ENCODE data around the gene ZFC3H1.
A peak's percentile ranks its signal among the peaks of the same experiment; 100 is the strongest.

The ZFC3H1 gene, protein sequence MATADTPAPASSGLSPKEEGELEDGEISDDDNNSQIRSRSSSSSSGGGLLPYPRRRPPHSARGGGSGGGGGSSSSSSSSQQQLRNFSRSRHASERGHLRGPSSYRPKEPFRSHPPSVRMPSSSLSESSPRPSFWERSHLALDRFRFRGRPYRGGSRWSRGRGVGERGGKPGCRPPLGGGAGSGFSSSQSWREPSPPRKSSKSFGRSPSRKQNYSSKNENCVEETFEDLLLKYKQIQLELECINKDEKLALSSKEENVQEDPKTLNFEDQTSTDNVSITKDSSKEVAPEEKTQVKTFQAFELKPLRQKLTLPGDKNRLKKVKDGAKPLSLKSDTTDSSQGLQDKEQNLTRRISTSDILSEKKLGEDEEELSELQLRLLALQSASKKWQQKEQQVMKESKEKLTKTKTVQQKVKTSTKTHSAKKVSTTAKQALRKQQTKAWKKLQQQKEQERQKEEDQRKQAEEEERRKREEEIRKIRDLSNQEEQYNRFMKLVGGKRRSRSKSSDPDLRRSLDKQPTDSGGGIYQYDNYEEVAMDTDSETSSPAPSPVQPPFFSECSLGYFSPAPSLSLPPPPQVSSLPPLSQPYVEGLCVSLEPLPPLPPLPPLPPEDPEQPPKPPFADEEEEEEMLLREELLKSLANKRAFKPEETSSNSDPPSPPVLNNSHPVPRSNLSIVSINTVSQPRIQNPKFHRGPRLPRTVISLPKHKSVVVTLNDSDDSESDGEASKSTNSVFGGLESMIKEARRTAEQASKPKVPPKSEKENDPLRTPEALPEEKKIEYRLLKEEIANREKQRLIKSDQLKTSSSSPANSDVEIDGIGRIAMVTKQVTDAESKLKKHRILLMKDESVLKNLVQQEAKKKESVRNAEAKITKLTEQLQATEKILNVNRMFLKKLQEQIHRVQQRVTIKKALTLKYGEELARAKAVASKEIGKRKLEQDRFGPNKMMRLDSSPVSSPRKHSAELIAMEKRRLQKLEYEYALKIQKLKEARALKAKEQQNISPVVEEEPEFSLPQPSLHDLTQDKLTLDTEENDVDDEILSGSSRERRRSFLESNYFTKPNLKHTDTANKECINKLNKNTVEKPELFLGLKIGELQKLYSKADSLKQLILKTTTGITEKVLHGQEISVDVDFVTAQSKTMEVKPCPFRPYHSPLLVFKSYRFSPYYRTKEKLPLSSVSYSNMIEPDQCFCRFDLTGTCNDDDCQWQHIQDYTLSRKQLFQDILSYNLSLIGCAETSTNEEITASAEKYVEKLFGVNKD (N-terminal part only)

DNA sequence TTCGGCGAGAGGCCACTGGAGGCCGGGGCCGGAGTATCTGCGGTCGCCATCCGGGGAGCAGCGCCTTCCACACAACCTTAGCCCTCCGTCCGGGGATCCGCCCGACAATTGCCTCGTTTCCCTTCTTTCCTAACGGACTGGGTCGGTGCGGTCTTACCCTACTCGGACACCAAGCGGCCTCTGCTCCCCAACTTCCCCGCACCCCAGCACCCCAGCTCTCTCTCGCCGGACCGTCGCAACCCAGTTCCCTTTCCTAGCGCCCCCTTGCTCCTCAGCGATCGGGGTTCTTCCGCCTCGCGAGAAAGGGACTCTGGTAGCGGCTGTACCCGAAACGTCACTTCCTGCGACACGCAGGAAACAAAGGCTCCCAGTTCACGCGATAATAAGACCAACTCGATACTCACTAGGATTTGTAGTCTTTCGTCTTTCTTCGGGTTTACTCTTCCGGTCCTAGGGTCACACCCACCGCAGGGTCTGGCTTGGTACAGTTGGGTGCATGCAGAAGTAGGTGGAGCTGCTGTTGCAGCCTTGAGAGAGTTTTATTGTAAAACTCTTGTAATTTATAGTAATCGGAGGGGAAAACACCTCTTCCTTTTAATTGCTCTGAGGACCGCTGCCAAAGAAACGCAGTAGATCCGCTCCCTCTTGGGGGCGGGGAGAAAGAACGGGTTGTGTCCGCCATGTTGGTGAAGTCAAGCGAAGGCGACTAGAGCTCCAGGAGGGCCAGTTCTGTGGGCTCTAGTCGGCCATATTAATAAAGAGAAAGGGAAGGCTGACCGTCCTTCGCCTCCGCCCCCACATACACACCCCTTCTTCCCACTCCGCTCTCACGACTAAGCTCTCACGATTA lies at the start of gene ZFC3H1, which contains the start of gene THAP2:
TSS of gene ZFC3H1 (minus strand) at position 288 of the 850 bp plus-strand sequence. CDS start at position 50, 238 bp downstream.
TSS of gene THAP2 (plus strand) at position 741 of the 850 bp plus-strand sequence. CDS start 209 bp downstream, outside the sequence.
- peak; percentile 45 for TF ChIP-seq CTCF (IDR thresholded peaks at IDR 0.05; ENCODE audit: low read depth, low read length, missing control alignments)
- H3K4me3 ChIP-seq (ENCODE audit: low read depth, low read length) = peak within 1 kb of the TSS; percentile 73
- in situ Hi-C loops (cut with HindIII; ENCODE audit: low sequenced_read_pairs) = loop anchor here (5.0 kb wide), 1 partner anchor 41 kb away; no protein-coding TSS in a partner anchor
- peak; percentile 99 for DNase-seq (ENCODE audit: low read depth)

DNA sequence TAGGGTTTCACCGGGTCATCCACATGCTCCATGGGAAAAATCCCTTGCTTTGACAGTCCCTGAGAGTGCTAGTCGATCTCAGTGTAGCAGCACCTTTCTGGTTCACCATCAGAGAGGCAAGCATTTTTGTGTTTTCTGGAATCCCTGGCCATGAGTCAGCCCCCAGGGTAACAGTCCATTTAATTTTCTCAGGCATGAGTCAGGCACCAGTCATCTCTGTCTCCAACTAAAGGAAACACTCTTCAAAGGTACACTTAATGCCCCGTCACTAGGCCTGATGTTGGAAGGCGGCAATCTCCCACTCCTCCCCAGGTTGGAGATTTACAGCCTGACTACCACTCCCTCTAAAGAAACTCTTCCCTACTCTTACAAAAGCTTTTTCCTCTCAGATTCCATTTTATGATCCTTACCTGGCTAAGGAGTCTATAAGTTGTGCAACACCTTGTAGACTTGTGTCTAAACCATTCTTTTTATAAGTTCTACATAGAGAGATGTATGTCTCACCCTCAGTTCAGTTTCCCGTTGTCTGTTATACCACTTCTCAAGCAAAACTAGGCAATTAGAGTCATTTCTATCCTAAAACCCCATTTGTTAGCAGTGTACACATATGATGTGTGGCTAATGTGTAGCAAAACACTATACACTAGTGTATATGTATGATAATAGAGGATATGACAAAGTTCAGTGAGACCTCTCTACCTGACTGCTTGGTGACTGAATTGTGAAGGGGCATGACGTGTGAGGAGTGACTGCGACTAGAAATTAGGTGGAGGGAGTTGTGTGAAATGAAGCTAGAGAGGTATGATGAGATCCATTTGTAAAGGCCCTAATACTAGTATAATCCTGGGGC lies 46.9 kb upstream of the ZFC3H1 start:
- no peak for TF ChIP-seq CTCF (IDR thresholded peaks at IDR 0.05; ENCODE audit: low read depth, low read length, missing control alignments)
- H3K4me3 ChIP-seq (ENCODE audit: low read depth, low read length) = no peak overlapping the region
- in situ Hi-C loops (cut with HindIII; ENCODE audit: low sequenced_read_pairs) = no loop called here
- peak; percentile 69 for DNase-seq (ENCODE audit: low read depth)

DNA sequence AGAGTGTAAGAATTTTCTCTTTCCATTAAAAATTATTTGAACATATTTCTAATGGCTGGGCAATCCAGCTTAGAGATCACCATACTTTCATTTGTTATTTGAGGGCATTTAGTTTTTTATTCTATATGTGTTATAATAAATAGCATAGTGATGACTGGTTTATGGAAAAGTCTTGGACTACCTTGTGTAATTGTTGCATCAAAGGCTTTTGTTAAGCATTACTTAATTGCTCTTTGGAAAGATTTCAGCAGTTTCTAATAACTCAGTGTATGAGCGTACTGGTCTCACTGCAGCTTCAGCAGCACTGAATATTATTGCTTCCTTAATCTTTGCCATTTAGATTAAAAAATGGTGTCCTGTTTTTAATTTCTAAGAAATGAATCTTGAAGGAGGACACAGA lies 45.0 kb upstream of the ZFC3H1 start:
- no peak for TF ChIP-seq CTCF (IDR thresholded peaks at IDR 0.05; ENCODE audit: low read depth, low read length, missing control alignments)
- H3K4me3 ChIP-seq (ENCODE audit: low read depth, low read length) = no peak overlapping the region
- no peak for DNase-seq (ENCODE audit: low read depth)
- in situ Hi-C loops (cut with HindIII; ENCODE audit: low sequenced_read_pairs) = no loop called here

GRCh38 chr12:71704920-71705319 lies 41.3 kb upstream of the ZFC3H1 start:
- no peak for DNase-seq (ENCODE audit: low read depth)
- in situ Hi-C loops (cut with HindIII; ENCODE audit: low sequenced_read_pairs) = no loop called here
- no peak overlapping the region for H3K4me3 ChIP-seq (ENCODE audit: low read depth, low read length)
- no peak for TF ChIP-seq CTCF (IDR thresholded peaks at IDR 0.05; ENCODE audit: low read depth, low read length, missing control alignments)

DNA sequence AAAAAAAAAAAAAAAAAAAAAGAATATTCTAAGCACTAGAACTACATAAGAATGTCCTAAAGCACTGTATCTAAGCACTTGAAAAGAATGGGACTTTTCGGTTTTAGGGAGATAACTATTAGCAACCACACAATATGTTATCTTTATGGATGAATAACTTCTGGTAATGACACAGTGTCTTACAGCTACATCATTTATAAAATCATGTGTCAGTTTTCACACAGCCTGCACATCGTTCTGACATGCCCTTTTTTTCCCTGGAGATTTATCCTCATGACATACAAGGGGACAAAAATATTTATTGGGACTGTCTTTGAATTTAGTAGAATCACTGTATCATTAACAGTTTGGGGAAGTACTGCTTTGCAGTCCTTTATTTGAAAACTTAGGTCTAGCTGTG lies 39.6 kb upstream of the ZFC3H1 start:
- no peak for TF ChIP-seq CTCF (IDR thresholded peaks at IDR 0.05; ENCODE audit: low read depth, low read length, missing control alignments)
- no peak for DNase-seq (ENCODE audit: low read depth)
- H3K4me3 ChIP-seq (ENCODE audit: low read depth, low read length) = no peak overlapping the region
- in situ Hi-C loops (cut with HindIII; ENCODE audit: low sequenced_read_pairs) = no loop called here

Data from astrocyte of the cerebellum (primary cell).